NCI-H345 (cell line): ENCODE data around the gene TNXB.
A peak's percentile ranks its signal among the peaks of the same experiment; 100 is the strongest.
"Not testable (repeated sequence)": the region's sequence is repeated elsewhere in the genome, so short reads cannot be mapped to it uniquely, and the experiment has no call there.

Source experiments
- DNase-seq: peaks from one replicate; lab custom pipeline; 2025; lab: John Stamatoyannopoulos, UW

The TNXB gene

GRCh38 chr6:32110632-32111031 lies 1.5 kb upstream of the TNXB start:
- no peak for DNase-seq

- no peak for DNase-seq
Measured at GRCh38 chr6:32109765-32110160, 625 bp upstream of the TNXB start.

DNA sequence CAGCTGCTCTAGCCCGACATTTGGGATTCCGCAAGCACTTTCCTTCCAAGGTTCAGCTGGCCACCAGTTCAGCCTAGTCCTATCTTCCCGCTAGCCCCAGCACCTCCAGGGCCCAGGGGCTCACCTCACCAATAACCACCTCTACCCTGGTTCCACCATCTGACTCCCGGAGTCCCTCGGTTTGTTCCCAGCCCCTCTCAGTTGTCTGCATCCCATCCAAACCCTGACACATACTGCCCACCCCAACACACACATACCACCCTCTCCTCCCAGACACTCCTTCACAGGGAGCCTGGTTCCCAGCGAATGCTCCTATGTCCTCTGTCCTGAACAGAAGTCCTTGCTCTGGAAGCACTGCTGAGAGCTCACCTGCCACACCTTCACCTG lies 418 bp downstream of the TNXB start:
- DNase-seq, result no peak

- DNase-seq, result no peak
Measured at GRCh38 chr6:32108094-32108627, 977 bp downstream of the TNXB start.

DNA sequence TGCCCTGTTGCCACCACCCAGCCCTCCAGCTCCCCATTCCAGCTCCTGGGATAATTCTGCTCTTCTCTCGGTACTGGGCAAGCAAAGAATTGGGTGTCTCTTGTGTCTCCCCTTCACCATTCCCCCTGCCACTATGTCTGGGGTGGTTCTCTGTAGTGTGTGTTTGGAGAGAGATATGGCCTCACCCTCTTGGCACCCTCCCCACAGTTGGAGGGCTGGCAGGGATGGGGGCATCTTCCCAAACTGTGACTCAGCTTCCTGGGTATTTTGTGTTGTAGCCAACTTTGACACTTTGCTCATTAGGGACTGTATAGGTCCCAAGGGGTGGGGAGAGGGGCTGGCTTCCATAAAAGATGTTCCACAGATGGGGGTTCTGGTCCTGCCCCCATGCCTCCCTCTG lies 1.7 kb downstream of the TNXB start:
- no peak for DNase-seq

- no peak for DNase-seq
Measured at GRCh38 chr6:32105433-32105832, 3.7 kb downstream of the TNXB start.

GRCh38 chr6:32102255-32102654 lies 6.9 kb downstream of the TNXB start:
- no peak for DNase-seq

GRCh38 chr6:32100251-32100650 lies 8.9 kb downstream of the TNXB start:
- DNase-seq, result not testable (repeated sequence)

GRCh38 chr6:32097364-32097763 lies 11.8 kb downstream of the TNXB start:
- DNase-seq, result no peak

DNA sequence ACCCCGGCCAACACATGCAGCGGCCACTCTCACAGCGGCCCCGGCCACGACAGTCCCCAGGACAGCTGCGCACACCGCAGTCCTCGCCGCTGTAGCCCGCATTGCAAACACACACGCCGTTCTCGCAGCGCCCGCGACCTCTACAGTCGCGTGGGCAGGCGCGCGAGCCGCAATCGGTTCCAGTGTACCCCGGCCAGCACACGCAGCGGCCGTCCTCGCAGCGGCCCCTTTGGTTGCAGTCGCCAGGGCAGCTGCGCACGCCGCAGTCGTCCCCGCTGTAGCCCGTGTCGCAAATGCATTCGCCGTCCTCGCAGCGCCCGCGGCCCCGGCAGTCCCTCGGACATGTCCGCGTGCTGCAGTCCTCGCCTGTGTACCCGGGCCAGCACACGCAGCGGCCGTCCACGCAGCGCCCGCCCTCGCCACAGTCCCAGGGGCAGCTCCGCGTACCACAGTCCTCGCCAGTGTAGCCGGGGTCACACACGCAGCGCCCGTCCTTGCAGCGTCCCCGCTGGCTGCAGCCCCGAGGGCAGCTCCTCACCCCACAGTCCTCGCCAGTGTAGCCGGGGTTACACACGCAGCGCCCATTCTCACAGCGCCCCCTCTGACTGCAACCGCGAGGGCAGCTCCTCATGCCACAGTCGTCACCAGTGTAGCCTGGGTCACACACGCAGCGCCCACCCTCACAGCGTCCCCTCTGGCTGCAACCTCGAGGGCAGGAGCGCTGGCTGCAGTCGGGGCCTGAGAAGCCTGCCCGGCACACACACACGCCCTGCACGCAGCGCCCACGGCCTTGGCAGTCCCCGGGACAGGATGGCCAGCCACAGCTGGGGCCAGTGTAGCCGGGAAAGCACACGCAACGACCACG lies 12.5 kb downstream of the TNXB start:
- no peak for DNase-seq

DNA sequence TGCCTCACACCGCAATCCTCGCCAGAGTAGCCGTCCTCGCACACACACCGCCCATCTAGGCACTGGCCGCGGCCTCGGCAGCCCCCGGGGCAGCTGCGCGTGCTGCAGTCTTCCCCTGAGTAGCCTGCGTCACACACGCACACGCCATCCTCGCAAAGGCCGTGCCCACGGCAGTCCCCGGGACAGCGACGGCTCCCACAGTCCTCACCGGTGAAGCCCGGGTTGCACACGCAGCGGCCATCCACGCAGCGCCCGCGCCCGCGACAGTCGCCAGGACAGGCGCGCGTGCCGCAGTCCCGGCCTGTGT lies 13.1 kb downstream of the TNXB start:
- no peak for DNase-seq

GRCh38 chr6:32095338-32096086 lies 13.6 kb downstream of the TNXB start:
- no peak for DNase-seq

- no peak for DNase-seq
Measured at GRCh38 chr6:32092760-32093497, 16.2 kb downstream of the TNXB start.

DNA sequence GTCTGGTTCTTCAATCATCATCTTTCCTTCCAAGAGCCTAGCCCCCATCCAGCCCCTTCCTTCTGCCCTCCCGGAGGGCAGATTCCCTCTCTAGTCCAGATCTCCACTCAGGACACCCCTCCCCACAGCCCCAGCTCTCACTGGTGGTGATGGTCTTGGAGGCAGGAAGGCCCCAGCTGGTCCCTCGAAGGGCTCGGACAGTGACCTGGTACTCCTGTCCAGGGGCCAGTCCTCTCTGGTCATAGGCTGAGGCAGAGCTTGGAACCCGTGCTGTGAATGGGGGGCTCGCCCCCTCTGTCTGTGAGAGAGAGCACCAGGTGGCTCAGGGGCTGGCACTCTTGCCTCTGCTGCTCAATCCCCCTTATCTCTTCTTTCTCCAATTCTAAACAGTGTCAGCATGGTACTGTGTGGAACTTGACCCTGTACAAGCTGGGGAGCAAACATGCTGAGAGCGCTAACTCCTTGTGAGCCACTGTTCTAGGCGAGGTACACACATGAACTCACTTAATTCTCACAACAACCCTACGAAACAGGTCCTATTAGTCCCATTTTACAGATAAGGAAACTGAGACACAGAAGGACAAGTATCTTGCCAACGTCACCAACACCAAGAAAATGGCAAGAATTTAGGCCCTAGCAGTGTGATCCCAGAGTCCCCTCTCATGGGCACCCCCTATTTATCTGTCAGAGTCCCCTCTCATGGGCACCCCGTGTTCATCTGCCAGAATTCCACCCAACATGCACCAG lies 19.9 kb downstream of the TNXB start:
- no peak for DNase-seq

GRCh38 chr6:32088487-32089049 lies 20.6 kb downstream of the TNXB start:
- no peak for DNase-seq

- DNase-seq, result peak; percentile 9
Measured at GRCh38 chr6:32087574-32088486, 21.3 kb downstream of the TNXB start.

GRCh38 chr6:32086661-32087573 lies 22.2 kb downstream of the TNXB start:
- DNase-seq, result no peak

DNA sequence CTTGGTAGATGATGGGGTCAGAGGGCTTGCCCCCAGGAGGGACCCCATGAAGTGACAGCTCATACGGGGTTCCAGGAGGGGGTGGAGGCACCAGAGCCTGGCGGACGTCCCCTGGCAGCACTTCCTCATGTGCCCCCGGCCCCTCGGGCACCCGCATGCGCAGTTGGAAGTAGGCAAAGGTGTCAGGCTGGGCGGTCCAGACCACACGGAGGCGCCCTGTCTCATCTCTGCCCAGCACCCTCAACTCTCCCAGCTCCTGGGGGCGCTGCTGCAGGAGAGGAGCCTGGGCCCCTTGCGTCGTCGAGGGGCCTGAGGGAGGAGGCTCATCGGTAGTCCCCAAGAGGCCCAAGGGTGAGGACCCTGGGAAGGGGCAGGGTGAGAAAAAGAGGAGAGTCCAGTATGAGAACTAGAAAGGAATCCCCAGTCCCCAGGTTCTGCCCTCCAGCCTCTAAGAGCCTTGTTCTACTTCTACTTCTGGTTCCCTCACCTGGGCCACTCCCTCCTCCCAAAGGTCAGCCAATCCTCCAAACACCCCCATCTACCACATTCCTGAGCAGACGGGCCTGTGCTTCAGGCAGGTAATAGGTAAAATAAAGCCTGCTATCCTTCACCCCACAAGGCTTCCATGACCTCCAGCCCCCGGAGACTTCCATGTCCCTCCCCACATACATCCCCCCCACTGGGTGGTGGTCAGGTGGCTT lies 23.2 kb downstream of the TNXB start:
- DNase-seq, result no peak

GRCh38 chr6:32084780-32085179 lies 24.4 kb downstream of the TNXB start:
- DNase-seq, result no peak
